HCT116 (cell line): ENCODE measurements around the gene RSAD1. TPM values are rescaled to one million over a fixed set of nuclear protein-coding genes. Genes with fewer than 3 reads are reported as not detected.

Experiments
- ATAC-seq: fragments of 200-7000 bp; cut with Tn5 transposase; 2 replicates; pipeline ENCODE4 v1.9.1; 2020; ENCODE audit warnings: mild to moderate bottlenecking, moderate library complexity
- BruUV-seq: library from RNA; stranded (reverse); fragments of 400-500 nt; replicated peaks from 2 replicates; lab custom pipeline; 2021; lab: Mats Ljungman, UMichigan
- CTCF ChIA-PET: fragments of 300-600 bp; sonication (Branson Sonifier 250); formaldehyde crosslinking; loops from one replicate; lab custom pipeline; 2021; ENCODE audit warnings: antibody characterized with exemption; lab: Charles Lee
- POLR2A ChIA-PET: fragments of 300-600, 350-600 bp; sonication (Branson Sonifier 250); formaldehyde crosslinking; loops from one replicate; lab custom pipeline; 2021; ENCODE audit warnings: antibody characterized with exemption; lab: Charles Lee
- RAD21 ChIA-PET, 2 experiments: fragments of 300-600 bp; sonication (Branson Sonifier 250); formaldehyde crosslinking; loops; one replicate each; lab custom pipeline; 2023; ENCODE audit warnings: low total read pairs in 2 of 2; ENCODE audit not compliant: uncharacterized antibody in 2 of 2, unreplicated experiment in 2 of 2, low non-redundant PET in 1 of 2; lab: Charles Lee
- DNase-seq: peaks from one replicate; pipeline ENCODE4 v3.0.0-alpha.2; 2010; ENCODE audit warnings: low read depth, low spot score
- H2AFZ ChIP-seq: fragments of 200-600 bp; shearing (Covaris generic), sonication (generic); 2 replicates; pipeline ENCODE4 v1.6.1; 2017; ENCODE audit warnings: low read depth, mixed run types, mixed read lengths, antibody characterized with exemption, low read length; ENCODE audit not compliant: poor library complexity, severe bottlenecking
- H3K27ac ChIP-seq: 2 replicates; pipeline ENCODE4 v1.5.1; 2012; ENCODE audit warnings: low read depth, low read length
- H3K27me3 ChIP-seq: fragments of 200-600 bp; sonication (generic); 2 replicates; pipeline ENCODE4 v1.6.1; 2016; ENCODE audit warnings: mixed run types, low read length, mixed read lengths; ENCODE audit not compliant: insufficient read depth
- H3K36me3 ChIP-seq, 2 experiments: fragments of 200-500 bp in 1 of 2; fragments of 200-600 bp in 1 of 2; sonication (Bioruptor generic) in 1 of 2; sonication (generic) in 1 of 2; 2 replicates each; pipeline versions ENCODE4 v1.5.1 to v1.6.1; 2014 to 2016; ENCODE audit warnings: low read length in 2 of 2, inconsistent platforms in 1 of 2, mixed read lengths in 1 of 2, mixed run types in 1 of 2; ENCODE audit not compliant: insufficient read depth in 2 of 2, control insufficient read depth in 1 of 2
- H3K4me1 ChIP-seq, 2 experiments: fragments of 200-600 bp in 1 of 2; sonication (generic) in 1 of 2; 2 replicates each; pipeline versions ENCODE4 v1.5.1 to v1.6.1; 2012 to 2017; ENCODE audit warnings: low read length in 2 of 2, inconsistent platforms in 1 of 2, mild to moderate bottlenecking in 1 of 2, mixed read lengths in 1 of 2, mixed run types in 1 of 2, moderate library complexity in 1 of 2; ENCODE audit not compliant: insufficient read depth in 2 of 2, control insufficient read depth in 1 of 2
- H3K4me2 ChIP-seq: fragments of 200-600 bp; sonication (generic); 2 replicates; pipeline ENCODE4 v1.6.1; 2017; ENCODE audit warnings: mixed run types, low read length, mixed read lengths
- H3K4me3 ChIP-seq, 2 experiments: fragments of 200-600 bp in 1 of 2; sonication (generic) in 1 of 2; replicated peaks in 1 of 2; 2 replicates each; pipeline ENCODE4 v1.5.1; 2011 to 2016; ENCODE audit warnings: low read length in 2 of 2, control low read depth in 1 of 2, low read depth in 1 of 2, mild to moderate bottlenecking in 1 of 2, mixed read lengths in 1 of 2, mixed run types in 1 of 2
- H3K79me2 ChIP-seq: fragments of 200-600 bp; sonication (generic); 2 replicates; pipeline ENCODE4 v1.6.1; 2017; ENCODE audit warnings: mild to moderate bottlenecking, mixed run types, low read length, moderate library complexity, mixed read lengths; ENCODE audit not compliant: insufficient read depth
- H3K9ac ChIP-seq: fragments of 200-600 bp; sonication (generic); 2 replicates; pipeline ENCODE4 v1.6.1; 2016; ENCODE audit warnings: low read length, mixed read lengths
- H3K9me2 ChIP-seq: fragments of 200-600 bp; sonication (generic), shearing (Covaris generic); 2 replicates; pipeline ENCODE4 v1.6.1; 2017; ENCODE audit warnings: mixed run types, mild to moderate bottlenecking, moderate library complexity; ENCODE audit not compliant: insufficient read depth
- H3K9me3 ChIP-seq, 2 experiments: fragments of 200-500 bp in 1 of 2; fragments of 200-600 bp in 1 of 2; sonication (Bioruptor generic) in 1 of 2; sonication (generic) in 1 of 2; 2 replicates each; pipeline ENCODE4 v1.6.1; 2014 to 2017; ENCODE audit warnings: low read length in 2 of 2, mixed read lengths in 2 of 2, inconsistent platforms in 1 of 2, low read depth in 1 of 2, mild to moderate bottlenecking in 1 of 2, mixed run types in 1 of 2, moderate library complexity in 1 of 2; ENCODE audit not compliant: control insufficient read depth in 1 of 2, insufficient read depth in 1 of 2
- H4K20me1 ChIP-seq: fragments of 200-600 bp; sonication (generic), shearing (Covaris generic); 2 replicates; pipeline ENCODE4 v1.6.1; 2017; ENCODE audit warnings: mixed run types, mild to moderate bottlenecking, moderate library complexity; ENCODE audit not compliant: insufficient read depth
- CBX3 ChIP-seq: IDR thresholded peaks from 2 replicates; pipeline ENCODE4 v1.6.1; 2012; ENCODE audit warnings: low read depth
- CEBPB ChIP-seq: IDR thresholded peaks from 2 replicates; pipeline ENCODE4 v1.6.1; 2012; ENCODE audit warnings: low read depth
- EGR1 ChIP-seq: IDR thresholded peaks from 2 replicates; pipeline ENCODE4 v1.6.1; 2012; ENCODE audit warnings: low read depth
- EZH2 ChIP-seq: fragments of 200-600 bp; sonication (generic); IDR thresholded peaks from 2 replicates; pipeline ENCODE4 v1.6.1; 2017; ENCODE audit warnings: antibody characterized with exemption, mixed run types
- EZH2phosphoT487 ChIP-seq: fragments of 200-600 bp; IDR thresholded peaks from 2 replicates; pipeline ENCODE4 v1.6.1; 2018; ENCODE audit warnings: antibody characterized with exemption, borderline replicate concordance
- POLR2A ChIP-seq: IDR thresholded peaks from 2 replicates; pipeline ENCODE4 v1.7.0; 2011; ENCODE audit warnings: borderline replicate concordance; ENCODE audit not compliant: insufficient read depth, insufficient read length; ENCODE audit errors: extremely low read depth
- POLR2AphosphoS5 ChIP-seq: IDR thresholded peaks from 2 replicates; pipeline ENCODE4 v1.6.1; 2011; ENCODE audit warnings: mild to moderate bottlenecking, low read depth, low read length, moderate library complexity
- RAD21 ChIP-seq: IDR thresholded peaks from 2 replicates; pipeline ENCODE4 v1.6.1; 2012; ENCODE audit warnings: low read depth, mild to moderate bottlenecking
- SIN3A ChIP-seq: IDR thresholded peaks from 2 replicates; pipeline ENCODE4 v1.6.1; 2012; ENCODE audit warnings: low read depth
- SRF ChIP-seq: IDR thresholded peaks from 2 replicates; pipeline ENCODE4 v1.6.1; 2012; ENCODE audit warnings: low read depth
- TCF7L2 ChIP-seq: IDR thresholded peaks from 2 replicates; pipeline ENCODE4 v1.7.0; 2011; ENCODE audit warnings: borderline replicate concordance, inconsistent platforms; ENCODE audit not compliant: insufficient read depth, insufficient read length; ENCODE audit errors: extremely low read depth
- ZFX ChIP-seq: fragments of 450-650 bp; IDR thresholded peaks from 2 replicates; pipeline ENCODE4 v1.6.1; 2017
- ZNF274 ChIP-seq: fragments of 200-500 bp; sonication (Bioruptor generic); IDR thresholded peaks from 2 replicates; pipeline ENCODE4 v1.6.1; 2014; ENCODE audit warnings: mild to moderate bottlenecking, low read depth, low read length, inconsistent platforms
- intact Hi-C: fragments of 100-400 bp; cut with micrococcal nuclease; formaldehyde crosslinking; loops from 2 replicates; pipeline ENCODE4 v1.10.0; 2022
- total RNA-seq: library from RNA; stranded (reverse); gene quantifications from one replicate; pipeline ENCODE4 v1.2.1, GENCODE V29; 2021; ENCODE audit not compliant: unreplicated experiment
- TF ChIP-seq, protein P1 (sequence below): IDR thresholded peaks from 2 replicates; pipeline ENCODE4 v1.6.1; 2012
- TF ChIP-seq, protein P2 (sequence below): IDR thresholded peaks from 2 replicates; pipeline ENCODE4 v1.6.1; 2012
- TF ChIP-seq, protein P3 (sequence below), 3 experiments: fragments of 200-600 bp in 1 of 3; sonication (generic) in 1 of 3; IDR thresholded peaks in 2 of 3; conservative IDR thresholded peaks in 1 of 3; 2 replicates each; pipeline ENCODE4 v1.5.1; 2012 to 2017; ENCODE audit warnings: low read depth in 2 of 3, low read length in 2 of 3, antibody characterized with exemption in 1 of 3, borderline replicate concordance in 1 of 3, control low read depth in 1 of 3, mild to moderate bottlenecking in 1 of 3, mixed read lengths in 1 of 3, mixed run types in 1 of 3, moderate library complexity in 1 of 3; ENCODE audit not compliant: insufficient read depth in 1 of 3

RSAD1 gene
- total RNA-seq, 1 experiment from 2014 or later: 82.7 TPM

DNA sequence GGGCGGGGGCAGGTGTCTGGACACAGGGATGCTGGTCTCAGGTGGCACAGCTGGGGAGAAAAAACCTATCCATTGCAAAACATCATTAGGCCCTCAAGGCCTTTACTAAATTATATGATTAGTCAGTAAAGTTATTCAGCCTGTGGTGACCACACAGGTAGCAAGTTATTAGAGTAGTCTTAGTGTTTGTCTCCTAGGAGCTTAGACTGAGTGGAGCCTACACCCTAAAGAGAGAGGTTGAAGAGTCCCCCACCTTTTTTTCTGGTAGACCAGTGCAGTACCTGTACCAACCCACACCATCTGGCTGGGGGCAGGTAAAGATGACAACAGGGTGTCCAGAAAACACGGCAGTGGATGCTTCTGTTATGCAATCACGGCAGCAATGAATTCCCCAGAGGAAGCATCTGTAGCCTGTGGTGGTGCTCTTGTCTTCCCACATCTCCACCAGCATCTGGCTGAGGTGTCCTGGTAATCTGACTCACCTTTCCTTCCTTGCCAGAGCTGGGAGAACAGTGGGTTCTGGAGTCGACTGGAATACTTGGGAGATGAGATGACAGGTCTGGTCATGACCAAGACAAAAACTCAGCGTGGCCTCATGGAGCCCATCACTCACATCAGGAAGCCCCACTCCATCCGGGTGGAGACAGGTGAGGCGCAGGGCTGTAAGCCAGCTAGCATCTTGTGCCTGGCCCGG is 40.6 kb downstream of the RSAD1 start:
- CTCF ChIA-PET: no interaction called here
- Histone ChIP-seq H3K9me3 (no peaks in the 10 kb centered on the region), H2AFZ (no peak overlapping the region), H3K27me3 (no peaks in the 10 kb centered on the region), H3K4me1 (peaks cover 0 to 6% of the 10 kb centered on the region in 2 experiments; a peak in 1 of 4 replicates), H3K4me3 (no peak overlapping the region), H3K9ac (no peak overlapping the region), H4K20me1 (no peaks in the 10 kb centered on the region), H3K9me2 (no peaks in the 10 kb centered on the region), H3K79me2 (no peaks in the 10 kb centered on the region), H3K27ac (no peak overlapping the region), H3K4me2 (no peak overlapping the region), H3K36me3 (no peaks in the 10 kb centered on the region)
- RAD21 ChIA-PET: no interaction called here
- TF ChIP-seq ZFX (no peak), RAD21 (no peak), SRF (no peak), CEBPB (no peak), ZNF274 (no peak), TCF7L2 (no peak), EGR1 (no peak)
- TF ChIP-seq, protein P1, sequence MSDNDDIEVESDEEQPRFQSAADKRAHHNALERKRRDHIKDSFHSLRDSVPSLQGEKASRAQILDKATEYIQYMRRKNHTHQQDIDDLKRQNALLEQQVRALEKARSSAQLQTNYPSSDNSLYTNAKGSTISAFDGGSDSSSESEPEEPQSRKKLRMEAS: no peak
- TF ChIP-seq, protein P2, sequence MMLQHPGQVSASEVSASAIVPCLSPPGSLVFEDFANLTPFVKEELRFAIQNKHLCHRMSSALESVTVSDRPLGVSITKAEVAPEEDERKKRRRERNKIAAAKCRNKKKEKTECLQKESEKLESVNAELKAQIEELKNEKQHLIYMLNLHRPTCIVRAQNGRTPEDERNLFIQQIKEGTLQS: no peak
- POLR2A ChIA-PET: no interaction called here
- intact Hi-C loops: no loop called here
- no TSS peak for BruUV-seq
- ATAC-seq (no peak), DNase-seq (no peak)

DNA sequence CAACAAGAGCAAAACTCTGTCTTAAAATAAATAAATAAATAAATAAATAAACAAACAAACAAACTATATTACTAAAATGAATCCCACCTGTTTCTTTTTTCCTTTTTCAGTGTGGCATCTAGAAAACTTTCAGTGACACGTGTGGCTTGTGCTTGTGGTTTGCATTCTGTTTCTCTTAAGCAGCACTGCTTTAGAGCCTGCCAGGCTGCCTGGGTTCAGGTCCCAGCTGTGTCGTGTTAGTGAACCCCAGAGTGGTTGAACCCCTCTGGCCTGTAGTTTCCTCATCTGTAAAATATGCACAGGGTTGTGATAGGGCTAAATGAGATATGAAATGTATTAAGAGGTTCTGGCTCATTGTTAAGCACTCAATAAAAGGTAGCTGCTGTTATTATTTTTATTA is 41.8 kb downstream of the RSAD1 start:
- ChIA-PET CTCF (interaction anchor here (1.0 kb wide), 1 partner anchor 20 kb away, joined by 3 read pairs; no protein-coding TSS in a partner anchor), POLR2A (no interaction called here), RAD21 (no interaction called here)
- Histone ChIP-seq H3K79me2 (no peaks in the 10 kb centered on the region), H3K9me2 (no peaks in the 10 kb centered on the region), H3K36me3 (no peaks in the 10 kb centered on the region), H3K4me2 (no peak overlapping the region), H3K9ac (no peak overlapping the region), H3K4me1 (peaks cover 0 to 6% of the 10 kb centered on the region in 2 experiments; a peak in 1 of 4 replicates), H4K20me1 (no peaks in the 10 kb centered on the region), H3K27me3 (no peaks in the 10 kb centered on the region), H3K4me3 (no peak overlapping the region), H3K27ac (no peak overlapping the region), H2AFZ (no peak overlapping the region), H3K9me3 (no peaks in the 10 kb centered on the region)
- ATAC-seq (no peak), DNase-seq (no peak)
- BruUV-seq: no TSS peak
- intact Hi-C loops: no loop called here
- TF ChIP-seq POLR2AphosphoS5: no peak
- no peak for TF ChIP-seq SIN3A
- TF ChIP-seq POLR2A: no peak
- TF ChIP-seq EZH2phosphoT487: no peak
- TF ChIP-seq, protein P3, sequence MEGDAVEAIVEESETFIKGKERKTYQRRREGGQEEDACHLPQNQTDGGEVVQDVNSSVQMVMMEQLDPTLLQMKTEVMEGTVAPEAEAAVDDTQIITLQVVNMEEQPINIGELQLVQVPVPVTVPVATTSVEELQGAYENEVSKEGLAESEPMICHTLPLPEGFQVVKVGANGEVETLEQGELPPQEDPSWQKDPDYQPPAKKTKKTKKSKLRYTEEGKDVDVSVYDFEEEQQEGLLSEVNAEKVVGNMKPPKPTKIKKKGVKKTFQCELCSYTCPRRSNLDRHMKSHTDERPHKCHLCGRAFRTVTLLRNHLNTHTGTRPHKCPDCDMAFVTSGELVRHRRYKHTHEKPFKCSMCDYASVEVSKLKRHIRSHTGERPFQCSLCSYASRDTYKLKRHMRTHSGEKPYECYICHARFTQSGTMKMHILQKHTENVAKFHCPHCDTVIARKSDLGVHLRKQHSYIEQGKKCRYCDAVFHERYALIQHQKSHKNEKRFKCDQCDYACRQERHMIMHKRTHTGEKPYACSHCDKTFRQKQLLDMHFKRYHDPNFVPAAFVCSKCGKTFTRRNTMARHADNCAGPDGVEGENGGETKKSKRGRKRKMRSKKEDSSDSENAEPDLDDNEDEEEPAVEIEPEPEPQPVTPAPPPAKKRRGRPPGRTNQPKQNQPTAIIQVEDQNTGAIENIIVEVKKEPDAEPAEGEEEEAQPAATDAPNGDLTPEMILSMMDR (IDR thresholded peaks at IDR 0.05 in 2 of 3, conservative IDR thresholded peaks at IDR 0.05 in 1 of 3; ENCODE audit: borderline replicate concordance in 1 of 3, insufficient read depth in 1 of 3, low read depth in 2 of 3, low read length in 2 of 3): no peak
- TF ChIP-seq ZFX: no peak
- TF ChIP-seq CBX3: no peak
- TF ChIP-seq, protein P2: no peak
- no peak for TF ChIP-seq EZH2
